Heart right ventricle (tissue), 16 donors: Measurements from ENCODE around the gene AGPAT2. TPM values are rescaled to one million over a fixed set of nuclear protein-coding genes. Genes with fewer than 3 reads are reported as not detected.

Source experiments
- ATAC-seq, 8 donors: fragments of 200-7000 bp; cut with Tn5 transposase; one replicate each; pipeline ENCODE4 v1.9.1; 2020; ENCODE audit warnings: mild to moderate bottlenecking in 8 of 8, moderate library complexity in 8 of 8, moderate number of reproducible peaks in 1 of 8
- DNase-seq, 2 donors: peaks; one replicate each; pipeline ENCODE4 v3.0.0-alpha.2; 2020
- H3K27ac ChIP-seq, 10 donors: fragments of 200-600 bp; sonication (generic) in 2 of 10; one replicate each; pipeline versions ENCODE4 v1.5.0 to v1.8.0; 2020 to 2022; ENCODE audit warnings: mild to moderate bottlenecking in 3 of 10
- H3K27me3 ChIP-seq, 7 donors: fragments of 200-600 bp; one replicate each; pipeline ENCODE4 v1.8.0; 2021 to 2022; ENCODE audit warnings: mild to moderate bottlenecking in 2 of 7
- H3K36me3 ChIP-seq, 9 donors: fragments of 200-600 bp; sonication (generic) in 1 of 9; one replicate each; pipeline versions ENCODE4 v1.5.0 to v1.8.0; 2020 to 2022; ENCODE audit warnings: mild to moderate bottlenecking in 2 of 9
- H3K4me1 ChIP-seq, 9 donors: fragments of 200-600 bp; sonication (generic) in 1 of 9; one replicate each; pipeline versions ENCODE4 v1.5.0 to v1.8.0; 2020 to 2022; ENCODE audit warnings: mild to moderate bottlenecking in 4 of 9
- H3K4me3 ChIP-seq, 10 donors: fragments of 200-600 bp; sonication (generic) in 2 of 10; one replicate each; pipeline versions ENCODE4 v1.5.0 to v1.8.0; 2020 to 2022; ENCODE audit warnings: mild to moderate bottlenecking in 7 of 10, moderate library complexity in 2 of 10
- H3K9me3 ChIP-seq, 11 donors: fragments of 200-600 bp in 10 of 11; sonication (generic) in 2 of 11; one replicate each; pipeline versions ENCODE4 v1.5.0 to v1.8.0; 2013 to 2022; ENCODE audit warnings: mild to moderate bottlenecking in 2 of 11, control low read depth in 1 of 11, moderate library complexity in 1 of 11
- WGBS, 2 donors: extraction: QIAGEN DNeasy Blood & Tissue Kit; methylation state at CpG; one replicate each; pipeline ENCODE4 v1.1.7; 2013; ENCODE audit warnings: inconsistent platforms in 1 of 2; 5-methylcytosine and 5-hydroxymethylcytosine counted together
- intact Hi-C, 10 donors: fragments of 100-400 bp; cut with DNase I; formaldehyde crosslinking; loops; one replicate each; pipeline versions ENCODE4 v1.11.1 to v1.14.2; 2022
- polyA plus RNA-seq, 2 donors: library from polyadenylated mRNA; stranded (reverse); fragments of 200-250 nt; gene quantifications; one replicate each; pipeline ENCODE4 v1.2.3, GENCODE V29; 2013
- total RNA-seq, 10 donors: library from RNA; stranded (reverse); fragmentation: NEBNext Ultra II Directional in 3 of 10; extraction: Animal tissue kit (Norgen Biotek cat#: 25700) in 3 of 10; gene quantifications; one replicate each; pipeline versions ENCODE4 v1.2.1 to v1.2.4, GENCODE V29; 2021 to 2023
- TF ChIP-seq, protein P1 (sequence below), 9 donors: fragments of 200-600 bp; sonication (generic) in 2 of 9; IDR thresholded peaks; one replicate each; pipeline versions ENCODE4 v1.5.0 to v1.8.0; 2021 to 2022; ENCODE audit warnings: antibody characterized with exemption in 9 of 9, mild to moderate bottlenecking in 5 of 9, moderate library complexity in 1 of 9
- donor health status: Arrhythmogenic right ventricular cardiomyopathy.
- donor health status: ischemic (EF 13 %, LVEDD 7.1; RV severe dilation, severe dysfunction).
- donor health status: healthy with polysubstance abuse.
- donor health status: DM: no; HTN: yes; CAD: no.
- donor health status: DM: no; HTN: no; CAD: no.
- donor health status: ischemic (EF 25% LVEDD 6.9; RV normal size, moderate dysfunction).
- donor health status: ischemic (EF 25% LVEDD 5.7; RV mildly dilated, moderate dysfunction).
- donor health status: healthy.
- donor health status: DM: yes; HTN: yes; CAD: no.
- donor health status: Ischemic cardiomyopathy.
- donor health status: ischemic (EF 35%, LVEDD 5.7; RV mildly dilated, moderate dysfunction).
- donor health status: nonischemic (EF 11% LVEDD 7.7; RV severe dilation, severe dysfunction).
- donor health status: DM: yes; HTN: yes; CAD: no.
- donor health status: PGD.
- donor health status: ischemic (EF 29% LVEDD 5.4; RV normal size, mild dysfunction).
- donor health status: nonischemic (EF 23%, LVEDD 6.1; RV moderate dilation, normal function).

The AGPAT2 gene
- total and polyA plus RNA-seq, 12 donors: 48.1 to 195 (median 61.5) TPM

DNA sequence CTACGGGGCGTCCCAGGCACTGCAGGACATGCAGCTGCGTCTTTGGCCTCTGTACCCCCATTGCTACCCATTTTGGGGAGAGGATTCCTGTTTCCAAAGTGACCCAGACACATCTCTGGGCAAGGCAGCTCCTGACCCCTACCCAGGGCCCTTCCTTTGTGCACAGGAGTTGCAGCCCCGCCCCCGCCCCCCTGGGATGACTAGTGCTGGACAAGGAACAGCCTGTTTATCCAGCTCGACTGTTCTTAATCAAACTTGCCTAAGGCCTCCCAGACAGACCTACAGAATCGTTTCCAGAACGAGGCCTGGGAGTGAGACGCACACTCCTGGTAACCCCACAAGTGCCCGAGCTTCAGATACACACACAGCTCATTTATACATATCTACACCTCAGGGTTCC, 38.4 kb upstream of the AGPAT2 start:
- no peak for ATAC-seq
- no peak for DNase-seq
- H3K9me3 ChIP-seq: no peaks in the 10 kb centered on the region
- H3K36me3 ChIP-seq: peaks cover 3 to 62% (median 34%) of the 10 kb centered on the region in 9 donors
- H3K27me3 ChIP-seq: no peaks in the 10 kb centered on the region
- TF ChIP-seq, protein P1, sequence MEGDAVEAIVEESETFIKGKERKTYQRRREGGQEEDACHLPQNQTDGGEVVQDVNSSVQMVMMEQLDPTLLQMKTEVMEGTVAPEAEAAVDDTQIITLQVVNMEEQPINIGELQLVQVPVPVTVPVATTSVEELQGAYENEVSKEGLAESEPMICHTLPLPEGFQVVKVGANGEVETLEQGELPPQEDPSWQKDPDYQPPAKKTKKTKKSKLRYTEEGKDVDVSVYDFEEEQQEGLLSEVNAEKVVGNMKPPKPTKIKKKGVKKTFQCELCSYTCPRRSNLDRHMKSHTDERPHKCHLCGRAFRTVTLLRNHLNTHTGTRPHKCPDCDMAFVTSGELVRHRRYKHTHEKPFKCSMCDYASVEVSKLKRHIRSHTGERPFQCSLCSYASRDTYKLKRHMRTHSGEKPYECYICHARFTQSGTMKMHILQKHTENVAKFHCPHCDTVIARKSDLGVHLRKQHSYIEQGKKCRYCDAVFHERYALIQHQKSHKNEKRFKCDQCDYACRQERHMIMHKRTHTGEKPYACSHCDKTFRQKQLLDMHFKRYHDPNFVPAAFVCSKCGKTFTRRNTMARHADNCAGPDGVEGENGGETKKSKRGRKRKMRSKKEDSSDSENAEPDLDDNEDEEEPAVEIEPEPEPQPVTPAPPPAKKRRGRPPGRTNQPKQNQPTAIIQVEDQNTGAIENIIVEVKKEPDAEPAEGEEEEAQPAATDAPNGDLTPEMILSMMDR (IDR thresholded peaks at IDR 0.05): no peak
- H3K27ac ChIP-seq: peak overlapping the region in 5 of 10 donors; percentile 5 to 92 (median 86)
- intact Hi-C loops: loop anchor here in 2 of 10 donors (5.0 kb wide), 1 partner anchor 38 kb away; the partner anchor contains the start of gene AGPAT2 (in 2 of the 2)
- peaks cover 23 to 79% (median 71%) of the 10 kb centered on the region in 9 donors for H3K4me1 ChIP-seq
- 58 to 67% methylated on average over 10 of the region's 10 CpGs for WGBS, 2 donors
- H3K4me3 ChIP-seq: peak overlapping the region; percentile 63 to 98 (median 82)

DNA sequence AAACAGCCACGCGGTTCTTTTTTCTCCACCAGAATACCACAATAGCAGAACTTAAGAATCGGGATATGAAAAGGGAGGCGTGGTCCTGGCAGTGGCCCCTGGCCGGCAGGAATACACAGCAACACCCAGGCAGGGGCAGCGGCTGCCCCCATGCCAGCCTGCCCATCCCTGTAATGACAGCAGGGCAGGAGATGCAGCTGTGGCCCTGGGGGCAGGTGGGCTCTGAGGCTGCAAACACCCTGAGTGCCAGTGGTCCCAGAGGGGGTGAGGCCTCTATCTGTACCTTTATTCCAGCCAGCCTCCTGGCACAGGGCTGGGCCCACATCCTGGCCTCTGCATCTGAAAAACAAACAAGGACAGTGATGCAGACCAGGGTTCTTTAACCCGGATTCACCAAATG, 37.5 kb upstream of the AGPAT2 start:
- 77% methylated on average over 7 of the region's 7 CpGs for WGBS, 2 donors
- TF ChIP-seq, protein P1 (IDR thresholded peaks at IDR 0.05): no peak
- peaks cover 3 to 62% (median 34%) of the 10 kb centered on the region in 9 donors for H3K36me3 ChIP-seq
- no peaks in the 10 kb centered on the region for H3K9me3 ChIP-seq
- H3K27me3 ChIP-seq: no peaks in the 10 kb centered on the region
- H3K4me1 ChIP-seq: peaks cover 29 to 87% (median 78%) of the 10 kb centered on the region in 9 donors
- no peak overlapping the region for H3K27ac ChIP-seq
- H3K4me3 ChIP-seq: peak overlapping the region in 2 of 10 donors; percentile 3 to 79
- intact Hi-C loops: loop anchor here in 2 of 10 donors (5.0 kb wide), 1 partner anchor 37 kb away; the partner anchor contains the start of gene AGPAT2 (in 2 of the 2)
- ATAC-seq (no peak), DNase-seq (no peak)

DNA sequence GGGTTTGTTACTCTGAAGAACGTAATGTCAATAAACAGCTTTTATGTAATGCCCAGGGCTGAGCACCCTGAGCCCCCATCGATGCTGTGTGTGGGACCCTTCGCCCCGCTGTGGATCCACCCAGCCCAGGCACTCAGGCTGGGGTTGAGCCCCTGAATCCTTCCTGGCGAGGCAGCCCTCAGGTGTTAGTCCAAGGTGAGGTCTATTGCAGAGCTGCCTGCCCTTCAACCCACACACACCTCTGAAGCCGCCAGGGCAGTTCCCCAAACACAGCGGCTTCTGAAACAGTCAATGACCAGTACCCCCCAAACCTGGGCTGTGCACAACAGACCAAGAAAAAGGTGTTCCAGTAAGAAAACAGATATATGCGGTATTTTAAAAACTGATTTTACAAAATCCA, 36.7 kb upstream of the AGPAT2 start:
- ATAC-seq (no peak), DNase-seq (no peak)
- 95 to 96% methylated on average over 8 of the region's 8 CpGs for WGBS, 2 donors
- TF ChIP-seq, protein P1 (IDR thresholded peaks at IDR 0.05): no peak
- H3K36me3 ChIP-seq: peaks cover 3 to 62% (median 34%) of the 10 kb centered on the region in 9 donors
- no peaks in the 10 kb centered on the region for H3K9me3 ChIP-seq
- no peaks in the 10 kb centered on the region for H3K27me3 ChIP-seq
- intact Hi-C loops: loop anchor here in 1 of 10 donors (1.0 kb wide), 1 partner anchor 47 kb away; no protein-coding TSS in a partner anchor
- H3K4me3 ChIP-seq: no peak overlapping the region
- peaks cover 25 to 86% (median 82%) of the 10 kb centered on the region in 9 donors for H3K4me1 ChIP-seq
- H3K27ac ChIP-seq: no peak overlapping the region

DNA sequence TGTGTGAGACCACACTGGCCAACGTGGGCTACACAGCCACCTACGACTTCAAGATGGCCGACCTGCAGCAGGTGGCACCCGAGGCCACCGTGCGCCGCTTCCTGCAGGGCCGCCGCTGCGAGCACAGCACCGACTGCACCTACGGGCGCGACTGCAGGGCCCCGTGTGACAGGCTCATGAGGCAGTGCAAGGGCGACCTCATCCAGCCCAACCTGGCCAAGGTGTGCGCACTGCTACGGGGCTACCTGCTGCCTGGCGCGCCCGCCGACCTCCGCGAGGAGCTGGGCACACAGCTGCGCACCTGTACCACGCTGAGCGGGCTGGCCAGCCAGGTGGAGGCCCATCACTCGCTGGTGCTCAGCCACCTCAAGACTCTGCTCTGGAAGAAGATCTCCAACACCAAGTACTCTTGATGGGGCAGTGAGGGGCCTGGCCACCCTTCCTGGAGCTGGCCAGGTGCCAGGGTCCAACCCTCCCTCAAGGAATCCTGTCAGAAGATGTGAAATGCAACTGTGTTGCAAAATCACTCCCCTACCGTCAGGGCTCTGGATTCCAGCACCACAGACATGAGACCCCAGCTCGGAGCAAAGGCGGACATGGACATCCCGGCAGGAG, 36.2 kb upstream of the AGPAT2 start:
- Histone ChIP-seq H3K27me3 (no peaks in the 10 kb centered on the region), H3K4me3 (no peak overlapping the region), H3K4me1 (peaks cover 20 to 86% (median 79%) of the 10 kb centered on the region in 9 donors), H3K9me3 (no peaks in the 10 kb centered on the region), H3K27ac (peak overlapping the region in 1 of 10 donors; percentile 3), H3K36me3 (peaks cover 3 to 62% (median 34%) of the 10 kb centered on the region in 9 donors)
- ATAC-seq: no peak
- TF ChIP-seq, protein P1 (IDR thresholded peaks at IDR 0.05): no peak
- no peak for DNase-seq
- 91 to 93% methylated on average over 32 of the region's 32 CpGs for WGBS, 2 donors
- intact Hi-C loops: loop anchor here in 1 of 10 donors (1.0 kb wide), 1 partner anchor 46 kb away; no protein-coding TSS in a partner anchor
